Measurements from ENCODE around the gene BFSP1.

- TF ChIP-seq, protein P1, sequence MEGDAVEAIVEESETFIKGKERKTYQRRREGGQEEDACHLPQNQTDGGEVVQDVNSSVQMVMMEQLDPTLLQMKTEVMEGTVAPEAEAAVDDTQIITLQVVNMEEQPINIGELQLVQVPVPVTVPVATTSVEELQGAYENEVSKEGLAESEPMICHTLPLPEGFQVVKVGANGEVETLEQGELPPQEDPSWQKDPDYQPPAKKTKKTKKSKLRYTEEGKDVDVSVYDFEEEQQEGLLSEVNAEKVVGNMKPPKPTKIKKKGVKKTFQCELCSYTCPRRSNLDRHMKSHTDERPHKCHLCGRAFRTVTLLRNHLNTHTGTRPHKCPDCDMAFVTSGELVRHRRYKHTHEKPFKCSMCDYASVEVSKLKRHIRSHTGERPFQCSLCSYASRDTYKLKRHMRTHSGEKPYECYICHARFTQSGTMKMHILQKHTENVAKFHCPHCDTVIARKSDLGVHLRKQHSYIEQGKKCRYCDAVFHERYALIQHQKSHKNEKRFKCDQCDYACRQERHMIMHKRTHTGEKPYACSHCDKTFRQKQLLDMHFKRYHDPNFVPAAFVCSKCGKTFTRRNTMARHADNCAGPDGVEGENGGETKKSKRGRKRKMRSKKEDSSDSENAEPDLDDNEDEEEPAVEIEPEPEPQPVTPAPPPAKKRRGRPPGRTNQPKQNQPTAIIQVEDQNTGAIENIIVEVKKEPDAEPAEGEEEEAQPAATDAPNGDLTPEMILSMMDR (conservative IDR thresholded peaks at IDR 0.05; ENCODE audit: low read depth, low read length), result no peak
- TF ChIP-seq EZH2 (IDR thresholded peaks at IDR 0.05; ENCODE audit: borderline replicate concordance, low read depth, low read length, poor library complexity, severe bottlenecking), result no peak
Measured at GRCh38 chr20:17562804-17563305, 31.7 kb upstream of the BFSP1 start.

All from A673 (cell line).